Peyer's patch (tissue), 4 donors: ENCODE data around the gene SMAP1.

Source experiments
- POLR2A ChIP-seq, 2 donors: fragments of 450-650 bp; IDR thresholded peaks; one replicate each; pipeline ENCODE4 v1.5.1; 2017; ENCODE audit warnings: antibody characterized with exemption in 2 of 2, mild to moderate bottlenecking in 2 of 2, moderate library complexity in 2 of 2
- TF ChIP-seq, protein P1 (sequence below), 6 experiments: fragments of 450-650 bp in 4 of 6; fragments of 200-600 bp in 2 of 6; sonication (generic) in 1 of 6; IDR thresholded peaks; one replicate each; pipeline ENCODE4 v1.5.1; 2017 to 2019; ENCODE audit warnings: antibody characterized with exemption in 6 of 6, mild to moderate bottlenecking in 3 of 6, moderate library complexity in 1 of 6

DNA sequence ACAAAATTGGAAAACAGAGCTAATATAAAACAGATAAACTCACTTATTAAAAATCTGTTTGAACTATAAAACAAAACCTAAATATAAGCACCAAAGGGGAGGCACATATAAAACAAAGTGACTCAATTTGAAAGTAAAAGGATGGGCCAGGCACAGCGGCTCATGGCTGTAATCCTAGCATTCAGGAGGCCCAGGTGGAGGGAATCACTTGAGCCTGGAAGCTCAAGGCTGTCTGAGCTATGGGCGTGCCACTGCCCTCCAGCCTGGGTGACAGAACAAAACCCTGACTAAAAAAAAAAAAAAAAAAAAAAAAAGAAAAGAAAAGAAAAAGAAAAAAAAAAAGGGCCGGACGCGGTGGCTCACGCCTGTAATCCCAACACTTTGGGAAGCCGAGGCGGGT lies 31.1 kb upstream of the SMAP1 start:
- TF ChIP-seq, protein P1, sequence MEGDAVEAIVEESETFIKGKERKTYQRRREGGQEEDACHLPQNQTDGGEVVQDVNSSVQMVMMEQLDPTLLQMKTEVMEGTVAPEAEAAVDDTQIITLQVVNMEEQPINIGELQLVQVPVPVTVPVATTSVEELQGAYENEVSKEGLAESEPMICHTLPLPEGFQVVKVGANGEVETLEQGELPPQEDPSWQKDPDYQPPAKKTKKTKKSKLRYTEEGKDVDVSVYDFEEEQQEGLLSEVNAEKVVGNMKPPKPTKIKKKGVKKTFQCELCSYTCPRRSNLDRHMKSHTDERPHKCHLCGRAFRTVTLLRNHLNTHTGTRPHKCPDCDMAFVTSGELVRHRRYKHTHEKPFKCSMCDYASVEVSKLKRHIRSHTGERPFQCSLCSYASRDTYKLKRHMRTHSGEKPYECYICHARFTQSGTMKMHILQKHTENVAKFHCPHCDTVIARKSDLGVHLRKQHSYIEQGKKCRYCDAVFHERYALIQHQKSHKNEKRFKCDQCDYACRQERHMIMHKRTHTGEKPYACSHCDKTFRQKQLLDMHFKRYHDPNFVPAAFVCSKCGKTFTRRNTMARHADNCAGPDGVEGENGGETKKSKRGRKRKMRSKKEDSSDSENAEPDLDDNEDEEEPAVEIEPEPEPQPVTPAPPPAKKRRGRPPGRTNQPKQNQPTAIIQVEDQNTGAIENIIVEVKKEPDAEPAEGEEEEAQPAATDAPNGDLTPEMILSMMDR (IDR thresholded peaks at IDR 0.05) = no peak
- no peak for TF ChIP-seq POLR2A (IDR thresholded peaks at IDR 0.05)
